Spleen (tissue), 7 donors: ENCODE results near the gene AGAP3.

Experiments used
- CTCF ChIP-seq, 11 experiments: fragments of 200-600 bp in 7 of 11; fragments of 450-650 bp in 4 of 11; sonication (generic) in 4 of 11; IDR thresholded peaks in 8 of 11; conservative IDR thresholded peaks in 3 of 11; 1 replicate in 7 of 11; 2 replicates in 4 of 11; pipeline versions ENCODE4 v1.4.0 to v1.8.0; 2016 to 2021; ENCODE audit warnings: antibody characterized with exemption in 11 of 11, inconsistent platforms in 4 of 11, mild to moderate bottlenecking in 1 of 11
- POLR2A ChIP-seq, 3 donors: fragments of 450-650 bp; IDR thresholded peaks; one replicate each; pipeline ENCODE4 v1.5.1; 2017; ENCODE audit warnings: antibody characterized with exemption in 3 of 3, mild to moderate bottlenecking in 1 of 3
- donor health status: DM: no; HTN: no; CAD: no; lungs with moderate emphysema.
- donor health status: DM: no; HTN: no; CAD: no.
- donor health status: DM: no; HTN: no; CAD: no.

GRCh38 chr7:151121380-151122170 is 35.3 kb downstream of the AGAP3 start:
- TF ChIP-seq CTCF (IDR thresholded peaks at IDR 0.05 in 8 of 11, conservative IDR thresholded peaks at IDR 0.05 in 3 of 11) (no peak), POLR2A (IDR thresholded peaks at IDR 0.05) (no peak)
